Hematopoietic multipotent progenitor cell treated with erythropoietin and hydrocortisone succinate and interleukin-3 and kit ligand, for 17 days (in vitro differentiated cells): ENCODE data around the gene DACT1.

Source experiments
- DNase-seq: peaks from one replicate; pipeline ENCODE4 v3.0.0-alpha.2; 2015; ENCODE audit warnings: low spot score

DACT1 gene

DNA sequence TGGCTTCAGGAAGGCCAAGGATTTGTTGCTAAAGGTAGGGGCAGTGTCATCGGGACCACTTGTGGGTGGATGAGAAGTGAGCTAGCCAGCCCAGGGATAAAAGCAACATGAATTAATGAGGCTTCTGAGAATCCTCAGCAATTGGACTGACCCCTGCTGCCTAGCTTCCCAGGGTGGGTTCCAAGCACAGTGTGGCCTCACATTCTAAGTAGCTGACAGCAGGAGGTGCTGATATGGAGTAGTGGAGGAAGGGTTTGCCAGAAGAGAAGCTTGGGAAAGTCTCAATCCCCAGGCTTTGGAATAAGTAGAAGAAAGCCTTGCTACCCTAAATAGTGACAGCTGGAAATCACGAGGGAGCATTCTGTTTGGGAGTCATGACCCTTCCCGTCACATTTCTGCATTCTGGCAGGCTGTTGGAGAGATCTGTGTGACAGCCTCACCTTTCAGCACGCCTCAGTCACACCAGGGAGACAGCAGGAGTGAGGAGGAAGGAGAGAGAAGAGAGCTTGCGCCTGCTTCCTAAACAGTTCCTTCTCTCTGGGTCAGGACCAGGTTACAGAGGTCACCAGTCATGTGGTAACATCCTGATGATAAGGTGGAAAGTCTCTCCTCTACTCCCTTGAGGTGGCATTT lies 31.2 kb downstream of the DACT1 start:
- no peak for DNase-seq

DNA sequence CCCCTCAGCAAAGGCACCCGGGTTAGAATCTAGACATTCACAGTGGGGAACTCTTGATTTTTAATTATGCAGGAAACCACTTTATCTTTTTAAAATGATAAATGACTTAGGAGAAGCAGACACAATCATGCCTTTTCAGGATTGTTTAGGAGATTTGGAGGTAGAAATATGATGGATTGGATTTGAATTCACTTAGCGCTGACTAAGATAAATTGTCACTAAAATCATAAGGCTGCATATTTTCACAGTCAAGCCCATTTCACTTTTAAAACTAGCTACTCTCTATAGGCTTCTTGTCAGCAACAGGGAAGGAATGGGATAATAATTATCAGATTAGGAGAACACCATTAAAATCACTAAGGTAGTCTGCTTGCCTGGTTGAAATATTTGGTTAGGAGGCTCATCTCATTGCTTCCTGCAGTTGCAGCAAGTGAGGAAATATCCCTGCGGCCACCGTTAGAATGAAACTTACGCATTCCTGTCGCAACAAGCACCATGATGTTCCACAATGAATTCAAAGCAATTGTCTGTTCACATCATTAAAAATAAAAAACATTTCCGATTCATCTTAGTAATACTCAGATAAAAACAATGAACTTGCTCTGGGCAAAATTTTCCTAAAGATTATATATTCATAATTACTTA lies 31.9 kb downstream of the DACT1 start:
- DNase-seq = no peak

DNA sequence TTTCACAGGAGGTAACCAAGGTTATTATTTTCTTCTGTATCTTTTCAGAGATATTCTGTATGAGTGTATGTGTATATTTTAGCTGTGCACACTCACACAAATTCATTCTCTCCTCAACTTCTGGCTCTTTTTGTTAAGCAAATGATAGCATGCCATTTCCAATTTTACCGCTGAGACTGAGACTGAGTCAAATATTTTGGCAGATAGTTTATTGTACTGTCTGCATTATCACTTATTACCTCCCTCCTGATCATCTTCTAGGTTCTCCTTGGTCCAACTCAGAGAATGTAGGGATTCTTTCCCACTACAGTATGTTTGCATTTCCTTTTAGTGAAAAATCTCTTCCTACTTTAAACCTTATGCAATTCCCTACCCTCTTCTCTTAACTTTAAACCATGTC lies 33.3 kb downstream of the DACT1 start:
- no peak for DNase-seq

DNA sequence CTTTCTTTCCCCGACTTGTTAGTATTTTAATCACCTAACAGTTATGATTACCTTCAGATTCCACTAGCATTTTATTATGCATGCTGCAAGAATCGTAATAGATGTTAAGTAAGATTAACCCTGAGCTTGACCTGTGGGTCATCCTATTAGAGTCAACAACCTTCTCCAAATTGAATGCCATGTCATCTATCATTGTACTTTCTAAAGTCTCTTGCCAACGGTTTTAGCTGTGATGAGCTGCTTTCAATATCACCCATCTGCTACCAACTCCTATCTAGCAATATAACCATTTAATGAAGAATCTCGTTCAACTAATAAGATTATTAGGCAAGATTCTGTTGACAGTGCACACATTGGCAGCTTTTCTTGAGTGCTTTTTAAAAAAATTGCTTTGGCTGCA lies 33.7 kb downstream of the DACT1 start:
- DNase-seq = no peak

DNA sequence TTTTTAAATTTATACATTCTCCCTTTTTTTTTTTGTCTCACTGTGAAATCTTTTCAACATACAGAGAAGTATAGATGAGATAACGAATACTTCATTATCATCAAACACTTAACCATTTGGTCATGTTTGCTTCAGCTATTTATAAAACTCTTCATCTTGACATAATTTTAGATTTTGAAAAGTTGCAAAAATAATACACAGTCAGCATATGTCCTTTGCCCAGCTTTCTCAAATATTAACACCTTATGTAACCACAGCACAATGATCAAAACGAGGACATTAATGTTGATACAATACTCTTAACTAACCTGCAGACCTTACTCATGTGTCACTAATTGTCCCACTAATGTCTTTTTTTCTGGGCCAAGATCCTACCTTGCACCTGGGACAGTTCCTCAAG lies 36.0 kb downstream of the DACT1 start:
- DNase-seq = no peak

DNA sequence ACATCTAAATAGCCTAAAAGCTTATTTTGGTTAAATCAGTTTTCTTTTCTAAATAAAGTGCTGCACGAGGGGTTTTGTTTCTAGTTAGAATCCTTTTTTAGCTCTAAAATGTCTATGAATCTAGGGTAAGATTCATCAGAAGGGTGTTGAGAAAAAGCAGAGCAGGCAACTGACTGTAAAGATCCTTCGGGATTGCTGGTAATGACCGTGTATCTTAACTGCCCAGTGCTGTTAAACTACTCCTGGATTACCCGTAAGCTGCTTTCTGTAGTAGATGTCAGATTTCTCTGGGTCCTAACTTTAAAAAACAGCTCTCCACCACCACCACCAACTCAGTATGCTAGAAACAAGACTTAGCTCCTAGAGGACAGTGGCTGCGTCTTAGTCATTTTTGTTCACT lies 39.2 kb downstream of the DACT1 start:
- no peak for DNase-seq

DNA sequence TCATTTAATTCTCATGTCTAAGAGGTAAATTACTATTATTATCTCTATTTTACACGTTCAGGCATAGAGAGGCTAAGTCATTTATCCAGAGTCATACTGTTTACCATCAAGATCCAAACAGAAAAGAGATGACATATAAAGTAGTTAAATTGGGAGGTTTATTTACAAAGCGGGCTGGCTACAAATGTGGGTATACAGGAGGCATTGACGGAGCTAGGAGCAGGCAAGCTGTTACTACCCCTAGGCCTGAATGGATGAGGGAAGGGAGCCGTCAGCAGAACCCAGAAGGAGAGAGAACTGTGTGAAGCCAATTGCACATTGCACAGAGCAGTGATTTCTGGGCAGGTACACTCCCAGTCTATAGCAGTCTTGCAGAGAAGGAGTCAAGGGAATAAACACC lies 39.8 kb downstream of the DACT1 start:
- DNase-seq = no peak

DNA sequence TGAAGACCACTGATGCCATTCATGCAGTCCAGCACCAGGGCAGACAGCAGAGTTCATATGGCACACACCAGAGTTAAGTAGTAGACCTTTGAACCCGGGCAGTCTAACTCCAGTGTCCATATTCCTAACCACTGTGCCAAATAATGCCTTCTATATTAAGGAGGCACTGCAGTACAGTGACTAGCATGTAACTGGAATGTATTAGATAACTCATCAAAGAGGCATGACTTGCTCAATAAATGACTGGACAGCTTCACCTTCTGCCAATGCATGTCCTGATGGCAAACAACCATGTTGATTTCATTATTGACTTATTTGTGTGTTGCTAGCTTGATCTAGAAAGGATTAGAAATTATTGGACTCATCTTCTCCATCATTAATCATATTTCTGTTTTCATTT lies 40.2 kb downstream of the DACT1 start:
- DNase-seq = no peak

DNA sequence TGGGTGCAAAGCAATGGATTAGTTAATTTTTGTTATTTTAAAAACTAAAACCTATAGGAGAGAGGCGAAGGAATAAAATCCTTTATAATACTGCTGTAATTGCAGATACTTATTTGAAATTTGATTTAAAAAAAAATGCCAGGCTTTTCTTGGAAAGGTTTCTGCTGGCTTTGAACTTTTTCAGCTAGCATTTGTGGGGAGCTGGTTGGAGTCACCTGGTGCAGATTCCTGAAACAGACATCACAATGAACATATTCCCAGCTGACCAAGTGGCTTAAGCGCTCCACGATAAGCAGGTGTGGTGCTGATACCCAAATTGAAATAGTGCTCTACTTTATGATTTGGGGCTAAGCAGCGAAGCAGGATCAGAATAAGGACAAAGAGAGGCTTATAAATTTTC lies 42.9 kb downstream of the DACT1 start:
- DNase-seq = no peak

DNA sequence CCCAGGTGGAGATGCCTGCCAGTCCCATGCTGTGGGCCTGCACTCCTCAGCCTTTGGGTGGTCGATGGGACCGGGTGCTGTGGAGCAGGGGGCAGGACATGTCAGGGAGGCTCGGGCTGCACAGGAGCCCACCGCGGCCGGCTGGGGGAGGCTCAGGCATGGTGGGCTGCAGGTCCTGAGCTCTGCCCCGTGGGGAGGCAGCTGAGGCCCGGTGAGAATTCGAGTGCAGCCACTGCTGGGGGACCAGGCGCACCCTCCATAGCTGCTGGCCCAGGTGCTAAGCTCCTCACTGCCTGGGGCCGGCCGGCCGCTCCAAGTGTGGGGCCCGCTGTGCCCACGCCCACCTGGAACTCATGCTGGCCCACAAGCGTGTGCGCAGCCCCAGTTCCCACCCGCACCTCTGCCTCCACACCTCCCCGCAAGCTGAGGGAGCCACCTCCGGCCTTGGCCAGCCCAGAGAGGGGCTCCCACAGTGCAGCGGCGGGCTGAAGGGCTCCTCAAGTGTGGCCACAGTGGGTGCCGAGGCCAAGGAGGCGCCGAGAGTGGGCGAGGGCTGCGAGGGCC lies 49.6 kb downstream of the DACT1 start:
- no peak for DNase-seq

DNA sequence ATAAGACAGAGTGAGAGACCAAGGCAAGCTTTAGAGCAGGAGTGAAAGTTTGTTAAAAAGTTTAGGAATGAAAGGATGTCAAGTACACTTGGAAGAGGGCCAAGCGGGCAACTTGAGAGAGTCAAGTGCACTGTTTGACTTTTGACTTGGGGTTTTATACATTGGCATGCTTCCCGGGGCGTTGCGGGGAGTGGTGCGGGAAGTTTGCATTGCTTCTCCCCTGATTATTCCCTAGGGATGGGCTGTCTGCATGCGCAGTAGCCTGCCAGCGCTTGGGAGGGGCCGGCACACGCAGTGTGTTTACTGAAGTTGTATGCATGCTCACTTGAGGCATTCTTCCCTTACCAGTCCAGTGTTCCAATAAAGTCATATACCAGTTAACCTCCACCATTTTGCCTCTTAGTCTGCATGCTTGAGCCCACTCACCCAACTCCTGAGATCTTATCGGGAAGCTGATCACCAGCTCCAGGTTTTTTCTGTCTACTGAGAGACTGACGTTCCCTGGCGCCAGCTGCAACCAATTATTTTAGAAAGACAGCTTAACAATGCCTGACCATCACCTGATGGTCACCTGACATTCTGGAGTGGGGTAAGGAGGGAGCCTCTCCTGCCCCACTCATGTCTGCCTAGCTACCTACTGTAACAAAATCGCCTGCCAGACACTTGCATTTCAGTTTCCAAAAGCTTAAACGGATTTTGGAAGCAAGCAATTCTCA lies 53.2 kb downstream of the DACT1 start:
- no peak for DNase-seq

DNA sequence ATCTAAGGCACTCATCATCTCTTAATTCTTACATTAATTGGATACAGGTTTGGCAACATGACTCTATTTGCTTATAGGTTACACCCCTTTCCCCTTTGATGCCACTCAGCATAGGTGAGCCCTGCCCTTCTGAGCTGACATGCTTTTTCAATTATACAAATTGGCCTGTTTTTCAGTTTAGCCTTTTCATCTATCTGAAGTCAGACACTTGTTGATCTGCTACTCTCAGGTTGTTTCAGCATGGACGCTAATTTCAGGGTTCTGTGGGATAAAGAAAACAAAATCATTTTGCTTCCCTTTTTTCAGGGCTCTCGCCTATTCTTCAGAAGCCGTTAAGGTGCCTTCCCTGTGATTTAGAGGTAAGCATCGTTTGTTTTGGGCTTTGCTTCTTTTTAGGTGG lies 55.3 kb downstream of the DACT1 start:
- DNase-seq = no peak

DNA sequence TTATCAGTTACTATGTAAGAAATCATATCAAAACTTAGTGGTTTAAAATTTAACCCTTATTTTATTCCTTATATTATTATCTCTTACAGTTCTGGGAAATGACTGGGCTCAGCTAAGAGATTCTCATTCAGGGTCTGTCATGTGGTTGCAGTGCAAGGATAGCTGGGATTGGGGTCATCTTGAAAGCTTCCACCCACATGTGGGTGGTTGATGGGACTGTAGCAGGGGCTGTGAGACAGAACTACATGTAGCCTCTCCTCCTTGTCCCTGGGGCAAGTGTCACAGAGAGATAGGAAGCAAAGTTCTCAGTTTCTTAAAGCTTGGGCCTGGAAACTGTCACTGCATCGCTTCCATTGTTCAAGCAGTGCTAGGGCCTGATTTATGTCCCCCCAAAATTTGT lies 57.8 kb downstream of the DACT1 start:
- no peak for DNase-seq

DNA sequence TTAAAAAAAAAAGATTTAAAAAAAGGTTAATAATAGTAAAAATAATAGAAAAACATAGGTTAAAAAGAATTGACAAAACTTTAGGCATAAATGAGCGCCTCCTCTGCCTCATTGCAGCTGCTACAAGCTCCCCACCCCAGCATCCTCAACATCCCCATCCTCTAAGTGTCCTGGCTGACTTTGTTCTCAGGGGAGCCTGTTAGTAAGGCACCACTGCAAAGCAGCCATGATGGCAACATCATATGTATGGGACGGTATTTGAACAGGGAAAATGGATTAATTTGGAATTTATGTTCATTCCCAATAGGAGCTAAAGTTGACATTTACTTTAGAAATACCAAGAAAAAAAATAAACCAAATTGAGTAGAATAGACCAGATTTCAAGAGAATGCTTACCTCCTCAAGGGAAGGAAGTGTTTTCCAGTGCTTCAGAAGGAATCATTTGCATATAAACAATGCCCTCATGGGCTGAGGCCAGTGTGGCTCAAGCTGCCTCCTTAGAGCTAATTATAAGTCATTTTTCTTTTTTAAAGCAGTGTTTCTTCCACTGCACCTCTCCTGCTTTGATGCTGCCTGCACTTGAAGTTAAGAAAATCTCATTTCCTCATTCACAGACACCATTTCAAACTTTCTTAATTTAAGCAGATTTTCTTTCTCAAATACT lies 59.6 kb downstream of the DACT1 start:
- no peak for DNase-seq
